Neuronal stem cell (in vitro differentiated cells): ENCODE results near the gene FCER2.

Source experiments
- DNase-seq: peaks from one replicate; pipeline ENCODE4 v3.0.0-alpha.2; 2013; ENCODE audit warnings: low spot score
- H2AFZ ChIP-seq: one replicate; pipeline ENCODE4 v1.6.1; 2013; ENCODE audit warnings: mild to moderate bottlenecking, low read length, inconsistent platforms
- H2AK5ac ChIP-seq: 2 replicates; pipeline ENCODE4 v1.6.1; 2013; ENCODE audit warnings: low read depth, mild to moderate bottlenecking, inconsistent platforms, low read length, moderate library complexity, mixed read lengths
- H2BK120ac ChIP-seq: 2 replicates; pipeline ENCODE4 v1.6.1; 2013; ENCODE audit warnings: low read depth, mild to moderate bottlenecking, inconsistent platforms, low read length, moderate library complexity, mixed read lengths
- H2BK12ac ChIP-seq: one replicate; pipeline ENCODE4 v1.6.1; 2013; ENCODE audit warnings: low read length, inconsistent platforms
- H2BK15ac ChIP-seq: 2 replicates; pipeline ENCODE4 v1.6.1; 2013; ENCODE audit warnings: mild to moderate bottlenecking, low read length, inconsistent platforms, mixed read lengths
- H2BK5ac ChIP-seq: one replicate; pipeline ENCODE4 v1.6.1; 2013; ENCODE audit warnings: inconsistent platforms, mild to moderate bottlenecking, low read length, moderate library complexity
- H3K14ac ChIP-seq: one replicate; pipeline ENCODE4 v1.6.1; 2013; ENCODE audit warnings: low read length, inconsistent platforms
- H3K18ac ChIP-seq: 2 replicates; pipeline ENCODE4 v1.6.1; 2013; ENCODE audit warnings: low read length, inconsistent platforms
- H3K23ac ChIP-seq: 2 replicates; pipeline ENCODE4 v1.6.1; 2013; ENCODE audit warnings: low read depth, mild to moderate bottlenecking, mixed read lengths, low read length, inconsistent platforms; ENCODE audit not compliant: poor library complexity
- H3K27ac ChIP-seq: replicated peaks from 3 replicates; pipeline ENCODE4 v1.5.1; 2013; ENCODE audit warnings: low read length, inconsistent platforms
- H3K27me3 ChIP-seq, 3 experiments: 2 replicates each; pipeline ENCODE4 v1.6.1; 2013; ENCODE audit warnings: low read length in 3 of 3, mild to moderate bottlenecking in 2 of 3, inconsistent platforms in 1 of 3, low read depth in 1 of 3, mixed read lengths in 1 of 3, moderate library complexity in 1 of 3; ENCODE audit not compliant: control insufficient read depth in 3 of 3, insufficient read depth in 3 of 3
- H3K36me3 ChIP-seq, 2 donors: replicated peaks in 1 of 2; 2 replicates each; pipeline ENCODE4 v1.6.1; 2013; ENCODE audit warnings: low read length in 2 of 2; ENCODE audit not compliant: control insufficient read depth in 2 of 2, insufficient read depth in 2 of 2
- H3K4ac ChIP-seq: 2 replicates; pipeline ENCODE4 v1.6.1; 2013; ENCODE audit warnings: inconsistent platforms, mild to moderate bottlenecking, low read length, moderate library complexity
- H3K4me1 ChIP-seq, 2 donors: 1 replicate in 1 of 2; 2 replicates in 1 of 2; pipeline ENCODE4 v1.6.1; 2013; ENCODE audit warnings: low read length in 2 of 2, low read depth in 1 of 2; ENCODE audit not compliant: control insufficient read depth in 2 of 2, insufficient read depth in 1 of 2
- H3K4me2 ChIP-seq: one replicate; pipeline ENCODE4 v1.6.1; 2013; ENCODE audit warnings: mild to moderate bottlenecking, low read length, inconsistent platforms; ENCODE audit not compliant: insufficient read depth, poor library complexity, severe bottlenecking
- H3K4me3 ChIP-seq, 2 donors: 2 replicates each; pipeline ENCODE4 v1.5.1; 2013; ENCODE audit warnings: low read length in 2 of 2, mild to moderate bottlenecking in 2 of 2, inconsistent platforms in 1 of 2, moderate library complexity in 1 of 2
- H3K79me1 ChIP-seq: one replicate; pipeline ENCODE4 v1.6.1; 2013; ENCODE audit warnings: low read depth, mild to moderate bottlenecking, inconsistent platforms, low read length, moderate library complexity
- H3K9ac ChIP-seq: one replicate; pipeline ENCODE4 v1.6.1; 2013; ENCODE audit warnings: mild to moderate bottlenecking, low read depth, low read length, inconsistent platforms; ENCODE audit not compliant: poor library complexity
- H3K9me3 ChIP-seq, 2 donors: replicated peaks in 1 of 2; 2 replicates each; pipeline versions ENCODE3 to v1.6.1; 2013; ENCODE audit warnings: low read length in 2 of 2, mild to moderate bottlenecking in 2 of 2, inconsistent platforms in 1 of 2, low read depth in 1 of 2, mixed read lengths in 1 of 2, moderate library complexity in 1 of 2; ENCODE audit not compliant: control insufficient read depth in 2 of 2, insufficient read depth in 1 of 2
- H4K8ac ChIP-seq: one replicate; pipeline ENCODE4 v1.6.1; 2013; ENCODE audit warnings: low read depth, mild to moderate bottlenecking, inconsistent platforms, low read length, moderate library complexity
- H4K91ac ChIP-seq: one replicate; pipeline ENCODE4 v1.6.1; 2013; ENCODE audit warnings: low read length, low read depth, mild to moderate bottlenecking, inconsistent platforms; ENCODE audit not compliant: poor library complexity
- WGBS, 2 donors: extraction: QIAGEN DNeasy Blood & Tissue Kit; methylation state at CpG; one replicate each; pipeline ENCODE4 v1.1.7; 2013; ENCODE audit warnings: missing lambda C conversion rate in 2 of 2, mixed read lengths in 1 of 2; ENCODE audit not compliant: insufficient read length in 2 of 2, insufficient replicate concordance in 1 of 2; ENCODE audit errors: extremely low coverage in 2 of 2; 5-methylcytosine and 5-hydroxymethylcytosine counted together

The FCER2 gene

GRCh38 chr19:7681340-7682174 lies 20.4 kb downstream of the FCER2 start:
- H3K23ac ChIP-seq: peak overlapping the region; percentile 83
- peak overlapping the region; percentile 94 for H2AFZ ChIP-seq
- peaks cover 9 to 10% of the 10 kb centered on the region in 2 donors for H3K4me1 ChIP-seq
- H3K4ac ChIP-seq: peak overlapping the region; percentile 84
- H3K27me3 ChIP-seq: peaks cover 0 to 11% (median 8%) of the 10 kb centered on the region in 3 experiments
- WGBS, 2 donors: no CpG with 5 or more reads among the region's 43 CpGs
- H3K79me1 ChIP-seq: peaks cover 17% of the 10 kb centered on the region
- no peak overlapping the region for H4K8ac ChIP-seq
- H2BK15ac ChIP-seq: peak overlapping the region; percentile 58
- no peak overlapping the region for H3K27ac ChIP-seq
- H3K9me3 ChIP-seq: no peaks in the 10 kb centered on the region
- DNase-seq: peak; percentile 67
- H2BK5ac ChIP-seq: peak overlapping the region; percentile 48
- H2AK5ac ChIP-seq: peak overlapping the region; percentile 98
- peaks cover 16 to 21% of the 10 kb centered on the region in 2 donors for H3K36me3 ChIP-seq
- no peak overlapping the region for H4K91ac ChIP-seq
- peak overlapping the region; percentile 91 for H2BK120ac ChIP-seq
- peak overlapping the region; percentile 92 for H3K4me2 ChIP-seq
- H3K9ac ChIP-seq: peak overlapping the region; percentile 100
- peak overlapping the region; percentile 99 for H3K18ac ChIP-seq
- peak overlapping the region; percentile 16 for H2BK12ac ChIP-seq
- peak overlapping the region; percentile 99 for H3K14ac ChIP-seq
- peak overlapping the region; percentile 97 to 98 for H3K4me3 ChIP-seq

- Histone ChIP-seq H3K23ac (peak within 1 kb of the TSS; percentile 89), H3K4me1 (peaks cover 9 to 10% of the 10 kb centered on the region in 2 donors), H3K79me1 (peaks cover 17% of the 10 kb centered on the region), H2BK15ac (peak within 1 kb of the TSS; percentile 81), H2AK5ac (peak within 1 kb of the TSS; percentile 98), H2AFZ (peak within 1 kb of the TSS; percentile 94), H3K9me3 (no peaks in the 10 kb centered on the region), H3K9ac (peak within 1 kb of the TSS; percentile 100), H4K8ac (peak within 1 kb of the TSS; percentile 96), H3K18ac (peak within 1 kb of the TSS; percentile 99), H3K4me2 (peak within 1 kb of the TSS; percentile 92), H3K14ac (peak within 1 kb of the TSS; percentile 99), H3K4me3 (peak within 1 kb of the TSS; percentile 97 to 98), H3K27me3 (peaks cover 0 to 11% (median 8%) of the 10 kb centered on the region in 3 experiments), H2BK12ac (peak within 1 kb of the TSS; percentile 97), H3K4ac (peak within 1 kb of the TSS; percentile 84), H2BK5ac (peak within 1 kb of the TSS; percentile 93), H3K36me3 (peaks cover 16 to 21% of the 10 kb centered on the region in 2 donors), H3K27ac (no peak within 1 kb of the TSS), H4K91ac (no peak within 1 kb of the TSS), H2BK120ac (peak within 1 kb of the TSS; percentile 61)
- no CpG with 5 or more reads among the region's 79 CpGs for WGBS, 2 donors
- DNase-seq: peak; percentile 87
Measured at GRCh38 chr19:7680606-7681339, 21.2 kb downstream of the FCER2 start, which contains the start of gene TRAPPC5. Gene TRAPPC5, plus strand, starts transcription at chr19:7680833. Its CDS starts 1,421 bp downstream, at chr19:7682254.

GRCh38 chr19:7679771-7680605 lies 21.9 kb downstream of the FCER2 start:
- Histone ChIP-seq H3K27ac (no peak overlapping the region), H4K8ac (peak overlapping the region; percentile 96), H2BK15ac (peak overlapping the region; percentile 81), H3K79me1 (peaks cover 17% of the 10 kb centered on the region), H2BK12ac (peak overlapping the region; percentile 97), H3K4ac (no peak overlapping the region), H3K18ac (peak overlapping the region; percentile 94), H3K9ac (no peak overlapping the region), H2AFZ (peak overlapping the region; percentile 94), H3K14ac (peak overlapping the region; percentile 82), H3K4me1 (peaks cover 8 to 9% of the 10 kb centered on the region in 2 donors), H4K91ac (no peak overlapping the region), H3K27me3 (peaks cover 0 to 11% (median 8%) of the 10 kb centered on the region in 3 experiments), H2BK5ac (peak overlapping the region; percentile 93), H3K4me2 (peak overlapping the region; percentile 73), H3K36me3 (peaks cover 13 to 21% of the 10 kb centered on the region in 2 donors), H3K9me3 (no peaks in the 10 kb centered on the region), H3K23ac (peak overlapping the region; percentile 89), H2BK120ac (no peak overlapping the region), H3K4me3 (peak overlapping the region; percentile 49 to 97), H2AK5ac (peak overlapping the region; percentile 1)
- no CpG with 5 or more reads among the region's 22 CpGs for WGBS, 2 donors
- DNase-seq: no peak
